HUES64 (cell line): ENCODE data around the gene SLC44A4.
"Not testable (repeated sequence)": the region's sequence is repeated elsewhere in the genome, so short reads cannot be mapped to it uniquely, and the experiment has no call there.

Experiments used
- H3K27ac ChIP-seq: 2 replicates; pipeline ENCODE4 v1.7.0; 2013; ENCODE audit warnings: low read depth, low read length, inconsistent platforms
- H3K27me3 ChIP-seq: 2 replicates; pipeline ENCODE4 v1.6.1; 2013; ENCODE audit warnings: mild to moderate bottlenecking, low read length; ENCODE audit not compliant: insufficient read depth
- H3K36me3 ChIP-seq: 2 replicates; pipeline ENCODE4 v1.6.1; 2013; ENCODE audit warnings: mild to moderate bottlenecking, low read length; ENCODE audit not compliant: insufficient read depth
- H3K4me1 ChIP-seq: 2 replicates; pipeline ENCODE4 v1.6.1; 2013; ENCODE audit warnings: mild to moderate bottlenecking, low read length, moderate library complexity; ENCODE audit not compliant: insufficient read depth
- H3K4me3 ChIP-seq: 2 replicates; pipeline ENCODE4 v1.5.1; 2013; ENCODE audit warnings: mild to moderate bottlenecking, low read length, moderate library complexity
- H3K9ac ChIP-seq: 2 replicates; pipeline ENCODE4 v1.6.1; 2013; ENCODE audit warnings: mild to moderate bottlenecking, low read depth, low read length
- H3K9me3 ChIP-seq: 2 replicates; pipeline ENCODE4 v1.6.1; 2013; ENCODE audit warnings: low read depth, low read length; ENCODE audit not compliant: insufficient read depth
- WGBS: fragments of 150-250, 120-280 bp; methylation state at CpG from one replicate; pipeline ENCODE4 v1.1.7; 2013; ENCODE audit warnings: missing lambda C conversion rate; 5-methylcytosine and 5-hydroxymethylcytosine counted together

SLC44A4 gene

GRCh38 chr6:31911826-31912585 lies 33.2 kb upstream of the SLC44A4 start:
- H3K27me3 ChIP-seq: no peaks in the 10 kb centered on the region
- no peak overlapping the region for H3K9ac ChIP-seq
- no peak overlapping the region for H3K27ac ChIP-seq
- no peaks in the 10 kb centered on the region for H3K36me3 ChIP-seq
- H3K9me3 ChIP-seq: no peaks in the 10 kb centered on the region
- no peaks in the 10 kb centered on the region for H3K4me1 ChIP-seq
- no peak overlapping the region for H3K4me3 ChIP-seq
- WGBS: 68% methylated on average over 11 of the region's 11 CpGs

DNA sequence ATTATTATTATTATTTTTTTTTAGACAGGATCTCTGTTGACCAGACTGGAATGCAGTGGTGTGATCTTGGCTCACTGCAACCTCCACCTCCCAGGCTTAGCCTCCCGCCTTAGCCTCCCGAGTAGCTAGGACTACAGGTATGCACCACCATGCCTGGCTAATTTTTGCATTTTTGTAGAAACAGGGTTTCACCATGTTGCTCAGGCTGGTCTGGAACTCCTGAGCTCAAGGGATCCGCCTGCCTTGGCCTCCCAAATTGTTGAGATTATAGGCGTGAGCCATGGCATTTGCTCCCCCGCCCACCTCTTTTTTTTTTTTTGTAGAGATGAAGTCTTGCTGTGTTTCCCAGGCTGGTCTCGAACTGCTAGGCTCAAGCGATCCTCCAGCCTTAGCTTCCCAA lies 30.5 kb upstream of the SLC44A4 start:
- not testable (repeated sequence) for H3K27me3 ChIP-seq, H3K4me1 ChIP-seq, H3K36me3 ChIP-seq, H3K4me3 ChIP-seq, H3K9me3 ChIP-seq, H3K9ac ChIP-seq, H3K27ac ChIP-seq
- WGBS: 81% methylated on average over 7 of the region's 7 CpGs

- no peaks in the 10 kb centered on the region for H3K9me3 ChIP-seq
- H3K27me3 ChIP-seq: no peaks in the 10 kb centered on the region
- WGBS: 94% methylated on average over 4 of the region's 4 CpGs
- H3K36me3 ChIP-seq: no peaks in the 10 kb centered on the region
- H3K4me3 ChIP-seq: no peak overlapping the region
- H3K27ac ChIP-seq: no peak overlapping the region
- peaks cover 9% of the 10 kb centered on the region for H3K4me1 ChIP-seq
- H3K9ac ChIP-seq: no peak overlapping the region
Measured at GRCh38 chr6:31908791-31909190, 30.0 kb upstream of the SLC44A4 start.

- H3K27me3 ChIP-seq, H3K9me3 ChIP-seq, H3K4me3 ChIP-seq, H3K27ac ChIP-seq, H3K9ac ChIP-seq, H3K4me1 ChIP-seq, H3K36me3 ChIP-seq: not testable (repeated sequence)
- WGBS: 88% methylated on average over 5 of the region's 5 CpGs
Measured at GRCh38 chr6:31908255-31908654, 29.5 kb upstream of the SLC44A4 start.

DNA sequence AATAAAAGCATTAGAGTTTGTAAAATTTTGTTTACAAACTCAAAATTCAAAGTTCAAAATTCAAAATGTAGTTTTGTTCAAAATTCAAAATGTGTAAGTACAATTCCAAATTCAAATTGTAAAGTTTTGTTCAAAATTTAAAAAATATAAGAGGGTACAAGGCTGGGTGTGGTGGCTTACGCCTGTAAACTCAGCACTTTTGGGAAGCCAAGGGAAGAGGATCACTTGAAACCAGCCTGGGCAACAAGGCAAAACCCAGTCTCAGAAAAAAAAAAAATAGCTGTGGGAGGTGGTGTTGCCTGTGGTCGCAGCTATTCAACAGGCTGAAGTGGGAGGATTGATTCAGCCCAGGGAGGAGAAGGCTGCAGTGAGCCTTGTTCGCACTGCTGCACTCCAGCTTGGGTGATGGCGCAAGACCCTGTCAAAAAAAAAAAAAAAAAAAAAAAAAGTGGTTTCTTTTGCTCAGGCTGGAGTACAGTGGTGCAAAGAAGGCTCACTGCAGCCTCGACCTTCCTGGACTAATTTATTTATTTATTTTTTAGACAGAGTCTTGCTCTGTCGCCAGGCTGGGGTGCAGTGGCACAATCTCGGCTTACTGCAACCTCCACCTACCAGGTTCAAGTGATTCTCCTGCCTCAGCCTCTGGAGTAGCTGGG lies 28.5 kb upstream of the SLC44A4 start:
- Histone ChIP-seq H3K9ac (no peak overlapping the region), H3K27ac (no peak overlapping the region), H3K27me3 (no peaks in the 10 kb centered on the region), H3K4me3 (no peak overlapping the region), H3K9me3 (no peaks in the 10 kb centered on the region), H3K4me1 (peaks cover 13% of the 10 kb centered on the region), H3K36me3 (no peaks in the 10 kb centered on the region)
- 86% methylated on average over 6 of the region's 7 CpGs for WGBS

GRCh38 chr6:31906727-31907126 lies 27.9 kb upstream of the SLC44A4 start:
- not testable (repeated sequence) for H3K27ac ChIP-seq, H3K9ac ChIP-seq, H3K27me3 ChIP-seq, H3K9me3 ChIP-seq, H3K4me3 ChIP-seq, H3K36me3 ChIP-seq
- peaks cover 13% of the 10 kb centered on the region for H3K4me1 ChIP-seq
- 84% methylated on average over 7 of the region's 8 CpGs for WGBS

- H3K27ac ChIP-seq: no peak overlapping the region; the same call in 1 of the 2 replicates
- H3K9ac ChIP-seq: 0 out of 2 replicates have a peak overlapping the region, but pooled peaks have one; percentile 8
- peak overlapping the region; percentile 11; the same call in 1 of the 2 replicates for H3K4me3 ChIP-seq
- H3K9me3 ChIP-seq: no peaks in the 10 kb centered on the region
- H3K27me3 ChIP-seq: no peaks in the 10 kb centered on the region
- H3K36me3 ChIP-seq: no peaks in the 10 kb centered on the region
- peaks cover 13% of the 10 kb centered on the region for H3K4me1 ChIP-seq
- WGBS: 10% methylated on average over 4 of the region's 4 CpGs
Measured at GRCh38 chr6:31906122-31906521, 27.3 kb upstream of the SLC44A4 start.

- 100% methylated on average over 1 of the region's 1 CpG for WGBS
- H3K4me3 ChIP-seq: no peak overlapping the region
- H3K9me3 ChIP-seq: no peaks in the 10 kb centered on the region
- H3K27me3 ChIP-seq: no peaks in the 10 kb centered on the region
- no peak overlapping the region for H3K27ac ChIP-seq
- H3K36me3 ChIP-seq: 0 out of 2 replicates have a peak, but pooled peaks cover under 1% of the 10 kb centered on the region
- H3K9ac ChIP-seq: no peak overlapping the region
- peaks cover 13% of the 10 kb centered on the region for H3K4me1 ChIP-seq
Measured at GRCh38 chr6:31905041-31905440, 26.2 kb upstream of the SLC44A4 start.

DNA sequence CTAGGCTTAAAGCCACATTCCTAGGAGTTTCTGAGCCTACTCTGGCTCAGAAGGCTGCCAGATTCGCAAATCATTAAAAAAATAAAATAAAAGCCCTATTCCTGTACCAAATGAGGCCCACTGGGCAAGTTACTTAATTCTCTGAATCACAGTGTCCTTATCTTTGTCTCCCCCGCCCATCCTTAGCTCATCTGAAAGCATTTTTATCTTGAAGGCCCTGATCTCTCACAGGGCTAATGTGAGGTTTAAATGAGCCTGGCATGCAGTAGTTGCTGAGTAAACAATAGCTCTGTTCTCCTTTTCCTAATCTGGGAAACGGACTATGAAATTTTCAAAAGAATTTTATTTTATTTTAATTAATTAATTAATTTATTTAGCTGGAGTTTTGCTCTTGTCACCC lies 25.2 kb upstream of the SLC44A4 start:
- peaks cover 13% of the 10 kb centered on the region for H3K4me1 ChIP-seq
- WGBS: 96% methylated on average over 2 of the region's 3 CpGs
- peaks cover 9% of the 10 kb centered on the region; the same call in 1 of the 2 replicates for H3K36me3 ChIP-seq
- no peak overlapping the region for H3K4me3 ChIP-seq
- no peak overlapping the region for H3K27ac ChIP-seq
- no peaks in the 10 kb centered on the region for H3K9me3 ChIP-seq
- no peak overlapping the region for H3K9ac ChIP-seq
- H3K27me3 ChIP-seq: no peaks in the 10 kb centered on the region

DNA sequence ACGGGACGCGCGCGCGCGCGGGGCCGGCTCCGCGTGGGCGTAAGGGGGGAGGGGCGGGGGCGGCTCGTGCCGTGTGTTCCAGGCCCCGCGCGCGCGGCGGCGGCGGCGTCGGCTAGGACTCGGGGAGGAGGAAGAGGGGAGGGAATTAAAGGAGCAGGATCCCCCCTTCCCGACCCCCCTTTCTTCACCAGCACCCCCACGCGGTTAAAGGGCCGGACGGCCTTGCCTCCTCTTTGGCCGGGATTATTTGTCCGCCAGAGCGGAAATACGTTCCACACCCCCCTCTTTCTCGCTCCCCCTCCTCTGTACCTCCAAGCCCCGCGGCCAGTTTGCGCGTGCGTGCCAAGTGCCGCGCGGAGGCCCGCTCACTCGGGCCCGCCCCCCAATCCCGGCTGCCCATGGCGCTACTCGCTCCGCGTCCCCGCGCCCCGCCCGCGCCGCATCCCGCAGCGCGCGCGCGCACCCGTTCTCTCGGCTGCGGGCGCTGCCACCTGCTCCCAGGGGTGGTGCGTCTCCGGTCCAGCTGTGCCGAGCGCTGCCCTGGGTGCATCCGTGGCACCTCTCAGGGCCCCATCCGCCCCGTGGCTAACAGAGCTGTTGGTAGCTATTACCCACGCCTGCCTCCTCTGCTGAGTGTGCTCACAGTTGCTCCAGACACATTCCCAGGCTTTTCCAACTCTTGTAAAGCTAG lies 23.3 kb upstream of the SLC44A4 start, which contains the start of gene ZBTB12:
Gene ZBTB12 (minus strand): TSS at position 134 of the 691 bp plus-strand sequence. CDS start 781 bp downstream, outside the sequence.
- peak within 1 kb of the TSS; percentile 81 for H3K9ac ChIP-seq
- H3K27ac ChIP-seq: peak within 1 kb of the TSS; percentile 82
- no peaks in the 10 kb centered on the region for H3K9me3 ChIP-seq
- peaks cover 13% of the 10 kb centered on the region for H3K4me1 ChIP-seq
- peak within 1 kb of the TSS; percentile 74 for H3K4me3 ChIP-seq
- no peaks in the 10 kb centered on the region for H3K27me3 ChIP-seq
- peaks cover 9% of the 10 kb centered on the region; the same call in 1 of the 2 replicates for H3K36me3 ChIP-seq
- WGBS: under 1% methylated on average over 66 of the region's 77 CpGs

DNA sequence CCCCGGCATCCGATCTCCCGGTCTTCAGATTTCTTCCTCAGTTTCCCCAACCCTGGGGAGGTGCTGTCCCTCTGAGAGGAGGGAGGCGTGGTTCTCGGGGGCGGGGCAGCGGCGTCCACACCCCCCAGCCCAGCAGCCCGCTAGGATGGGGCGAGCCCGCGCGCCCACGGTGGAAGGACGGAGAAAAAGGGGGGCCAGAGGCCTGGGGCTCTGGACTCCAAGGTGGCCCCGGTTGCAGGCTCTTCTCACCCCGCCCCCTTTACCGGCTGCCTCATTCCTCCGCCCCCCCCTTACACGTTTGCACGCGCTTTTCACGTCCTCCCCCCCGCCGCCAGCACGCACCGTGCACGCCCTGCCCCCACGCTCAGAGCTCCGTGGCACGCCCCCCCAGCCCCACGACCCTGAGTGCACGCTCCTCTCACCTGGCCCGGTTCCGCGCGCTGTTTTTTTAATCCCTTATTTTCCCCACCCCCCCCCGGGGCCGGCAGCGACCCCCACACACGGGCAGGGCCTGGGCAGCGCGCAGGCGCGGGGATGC lies 22.7 kb upstream of the SLC44A4 start:
- 5% methylated on average over 34 of the region's 45 CpGs for WGBS
- Histone ChIP-seq H3K27ac (peak overlapping the region; percentile 82), H3K36me3 (peaks cover 11% of the 10 kb centered on the region; the same call in 1 of the 2 replicates), H3K9ac (peak overlapping the region; percentile 81), H3K9me3 (no peaks in the 10 kb centered on the region), H3K4me1 (peaks cover 14% of the 10 kb centered on the region), H3K27me3 (no peaks in the 10 kb centered on the region), H3K4me3 (peak overlapping the region; percentile 74)
